ENCODE measurements around the gene TFDP1.

- no peak for TF ChIP-seq CTCF (IDR thresholded peaks at IDR 0.05)
- TF ChIP-seq POLR2A (IDR thresholded peaks at IDR 0.05), result no peak
These were observed 39.1 kb upstream of the TFDP1 start for GRCh38 chr13:113545455-113545930.
